Right lobe of liver (tissue), 4 donors: ENCODE results near the gene APBA2.

Source experiments
- POLR2A ChIP-seq: fragments of 450-650 bp; IDR thresholded peaks from one replicate; pipeline ENCODE4 v1.6.1; 2017; ENCODE audit warnings: antibody characterized with exemption, mild to moderate bottlenecking
- TF ChIP-seq, protein P1 (sequence below), 4 donors: fragments of 200-600 bp in 3 of 4; fragments of 450-650 bp in 1 of 4; IDR thresholded peaks; one replicate each; pipeline versions ENCODE4 v1.5.1 to v1.8.0; 2016 to 2022; ENCODE audit warnings: antibody characterized with exemption in 4 of 4, mild to moderate bottlenecking in 2 of 4
- donor health status: DM: no; HTN: no; CAD: no.
- donor health status: DM: no; HTN: no; CAD: no.
- donor health status: DM: no; HTN: yes; CAD: no.

- TF ChIP-seq, protein P1, sequence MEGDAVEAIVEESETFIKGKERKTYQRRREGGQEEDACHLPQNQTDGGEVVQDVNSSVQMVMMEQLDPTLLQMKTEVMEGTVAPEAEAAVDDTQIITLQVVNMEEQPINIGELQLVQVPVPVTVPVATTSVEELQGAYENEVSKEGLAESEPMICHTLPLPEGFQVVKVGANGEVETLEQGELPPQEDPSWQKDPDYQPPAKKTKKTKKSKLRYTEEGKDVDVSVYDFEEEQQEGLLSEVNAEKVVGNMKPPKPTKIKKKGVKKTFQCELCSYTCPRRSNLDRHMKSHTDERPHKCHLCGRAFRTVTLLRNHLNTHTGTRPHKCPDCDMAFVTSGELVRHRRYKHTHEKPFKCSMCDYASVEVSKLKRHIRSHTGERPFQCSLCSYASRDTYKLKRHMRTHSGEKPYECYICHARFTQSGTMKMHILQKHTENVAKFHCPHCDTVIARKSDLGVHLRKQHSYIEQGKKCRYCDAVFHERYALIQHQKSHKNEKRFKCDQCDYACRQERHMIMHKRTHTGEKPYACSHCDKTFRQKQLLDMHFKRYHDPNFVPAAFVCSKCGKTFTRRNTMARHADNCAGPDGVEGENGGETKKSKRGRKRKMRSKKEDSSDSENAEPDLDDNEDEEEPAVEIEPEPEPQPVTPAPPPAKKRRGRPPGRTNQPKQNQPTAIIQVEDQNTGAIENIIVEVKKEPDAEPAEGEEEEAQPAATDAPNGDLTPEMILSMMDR (IDR thresholded peaks at IDR 0.05): no peak
- no peak for TF ChIP-seq POLR2A
Observed at GRCh38 chr15:29091666-29092065, 205.9 kb downstream of the APBA2 start.
